Heart right ventricle (tissue), 16 donors: Measurements from ENCODE around the gene HK1. TPM values are rescaled to one million over a fixed set of nuclear protein-coding genes. Genes with fewer than 3 reads are reported as not detected.

Experiments used
- ATAC-seq, 8 donors: fragments of 200-7000 bp; cut with Tn5 transposase; one replicate each; pipeline ENCODE4 v1.9.1; 2020; ENCODE audit warnings: mild to moderate bottlenecking in 8 of 8, moderate library complexity in 8 of 8, moderate number of reproducible peaks in 1 of 8
- DNase-seq, 2 donors: peaks; one replicate each; pipeline ENCODE4 v3.0.0-alpha.2; 2020
- H3K27ac ChIP-seq, 10 donors: fragments of 200-600 bp; sonication (generic) in 2 of 10; one replicate each; pipeline versions ENCODE4 v1.5.0 to v1.8.0; 2020 to 2022; ENCODE audit warnings: mild to moderate bottlenecking in 3 of 10
- H3K27me3 ChIP-seq, 7 donors: fragments of 200-600 bp; one replicate each; pipeline ENCODE4 v1.8.0; 2021 to 2022; ENCODE audit warnings: mild to moderate bottlenecking in 2 of 7
- H3K36me3 ChIP-seq, 9 donors: fragments of 200-600 bp; sonication (generic) in 1 of 9; one replicate each; pipeline versions ENCODE4 v1.5.0 to v1.8.0; 2020 to 2022; ENCODE audit warnings: mild to moderate bottlenecking in 2 of 9
- H3K4me1 ChIP-seq, 9 donors: fragments of 200-600 bp; sonication (generic) in 1 of 9; one replicate each; pipeline versions ENCODE4 v1.5.0 to v1.8.0; 2020 to 2022; ENCODE audit warnings: mild to moderate bottlenecking in 4 of 9
- H3K4me3 ChIP-seq, 10 donors: fragments of 200-600 bp; sonication (generic) in 2 of 10; one replicate each; pipeline versions ENCODE4 v1.5.0 to v1.8.0; 2020 to 2022; ENCODE audit warnings: mild to moderate bottlenecking in 7 of 10, moderate library complexity in 2 of 10
- H3K9me3 ChIP-seq, 11 donors: fragments of 200-600 bp in 10 of 11; sonication (generic) in 2 of 11; one replicate each; pipeline versions ENCODE4 v1.5.0 to v1.8.0; 2013 to 2022; ENCODE audit warnings: mild to moderate bottlenecking in 2 of 11, control low read depth in 1 of 11, moderate library complexity in 1 of 11
- CTCF ChIP-seq, 9 donors: fragments of 200-600 bp; sonication (generic) in 2 of 9; IDR thresholded peaks; one replicate each; pipeline versions ENCODE4 v1.5.0 to v1.8.0; 2021 to 2022; ENCODE audit warnings: antibody characterized with exemption in 9 of 9, mild to moderate bottlenecking in 5 of 9, moderate library complexity in 1 of 9
- WGBS, 2 donors: extraction: QIAGEN DNeasy Blood & Tissue Kit; methylation state at CpG; one replicate each; pipeline ENCODE4 v1.1.7; 2013; ENCODE audit warnings: inconsistent platforms in 1 of 2; 5-methylcytosine and 5-hydroxymethylcytosine counted together
- intact Hi-C, 10 donors: fragments of 100-400 bp; cut with DNase I; formaldehyde crosslinking; loops; one replicate each; pipeline versions ENCODE4 v1.11.1 to v1.14.2; 2022
- polyA plus RNA-seq, 2 donors: library from polyadenylated mRNA; stranded (reverse); fragments of 200-250 nt; gene quantifications; one replicate each; pipeline ENCODE4 v1.2.3, GENCODE V29; 2013
- total RNA-seq, 10 donors: library from RNA; stranded (reverse); fragmentation: NEBNext Ultra II Directional in 3 of 10; extraction: Animal tissue kit (Norgen Biotek cat#: 25700) in 3 of 10; gene quantifications; one replicate each; pipeline versions ENCODE4 v1.2.1 to v1.2.4, GENCODE V29; 2021 to 2023
- donor health status: Arrhythmogenic right ventricular cardiomyopathy.
- donor health status: ischemic (EF 13 %, LVEDD 7.1; RV severe dilation, severe dysfunction).
- donor health status: healthy with polysubstance abuse.
- donor health status: DM: no; HTN: yes; CAD: no.
- donor health status: DM: no; HTN: no; CAD: no.
- donor health status: ischemic (EF 25% LVEDD 6.9; RV normal size, moderate dysfunction).
- donor health status: ischemic (EF 25% LVEDD 5.7; RV mildly dilated, moderate dysfunction).
- donor health status: healthy.
- donor health status: DM: yes; HTN: yes; CAD: no.
- donor health status: Ischemic cardiomyopathy.
- donor health status: ischemic (EF 35%, LVEDD 5.7; RV mildly dilated, moderate dysfunction).
- donor health status: nonischemic (EF 11% LVEDD 7.7; RV severe dilation, severe dysfunction).
- donor health status: DM: yes; HTN: yes; CAD: no.
- donor health status: PGD.
- donor health status: ischemic (EF 29% LVEDD 5.4; RV normal size, mild dysfunction).
- donor health status: nonischemic (EF 23%, LVEDD 6.1; RV moderate dilation, normal function).

The HK1 gene
- total and polyA plus RNA-seq, 12 donors = 51.9 to 322 (median 233) TPM

GRCh38 chr10:69364232-69364940 is 86.1 kb downstream of the HK1 start:
- peak in 1 of 9 donors; percentile 15 for TF ChIP-seq CTCF (IDR thresholded peaks at IDR 0.05)
- Histone ChIP-seq H3K36me3 (peaks cover 0 to 93% (median 41%) of the 10 kb centered on the region in 9 donors), H3K4me3 (no peak overlapping the region), H3K4me1 (peaks cover 37 to 67% (median 49%) of the 10 kb centered on the region in 9 donors), H3K27ac (peak overlapping the region in 2 of 10 donors; percentile 59 to 83), H3K9me3 (no peaks in the 10 kb centered on the region), H3K27me3 (no peaks in the 10 kb centered on the region)
- ATAC-seq = no peak
- WGBS, 2 donors = 92 to 94% methylated on average over 9 of the region's 9 CpGs
- intact Hi-C loops = loop anchor here in 4 of 10 donors (5.0 kb wide), 3 partner anchors 37 to 47 kb away; no protein-coding TSS in a partner anchor
- no peak for DNase-seq

- DNase-seq = no peak
- peaks cover 17 to 44% (median 26%) of the 10 kb centered on the region in 9 donors for H3K4me1 ChIP-seq
- no peak for ATAC-seq
- no peak for TF ChIP-seq CTCF (IDR thresholded peaks at IDR 0.05)
- no peak overlapping the region for H3K4me3 ChIP-seq
- H3K27ac ChIP-seq = no peak overlapping the region
- H3K36me3 ChIP-seq = peaks cover 0 to 97% (median 48%) of the 10 kb centered on the region in 9 donors
- H3K27me3 ChIP-seq = no peaks in the 10 kb centered on the region
- H3K9me3 ChIP-seq = no peaks in the 10 kb centered on the region
- intact Hi-C loops = no loop called here
- WGBS, 2 donors = 92 to 96% methylated on average over 5 of the region's 5 CpGs
These were observed 88.4 kb downstream of the HK1 start for GRCh38 chr10:69366738-69367137.

- H3K27ac ChIP-seq = no peak overlapping the region
- no peaks in the 10 kb centered on the region for H3K9me3 ChIP-seq
- peaks cover 0 to 99% (median 49%) of the 10 kb centered on the region in 9 donors for H3K36me3 ChIP-seq
- no peak for DNase-seq
- no peaks in the 10 kb centered on the region for H3K27me3 ChIP-seq
- ATAC-seq = no peak
- intact Hi-C loops = no loop called here
- no peak overlapping the region for H3K4me3 ChIP-seq
- no peak for TF ChIP-seq CTCF (IDR thresholded peaks at IDR 0.05)
- peaks cover 11 to 36% (median 18%) of the 10 kb centered on the region in 9 donors for H3K4me1 ChIP-seq
- WGBS, 2 donors = 70 to 71% methylated on average over 4 of the region's 4 CpGs
These were observed 89.2 kb downstream of the HK1 start for GRCh38 chr10:69367469-69367868.

- TF ChIP-seq CTCF (IDR thresholded peaks at IDR 0.05) = no peak
- peaks cover 0 to 100% (median 35%) of the 10 kb centered on the region in 9 donors for H3K36me3 ChIP-seq
- intact Hi-C loops = loop anchor here in 2 of 10 donors (10.0 kb wide), 2 partner anchors 48 to 58 kb away; no protein-coding TSS in a partner anchor
- H3K9me3 ChIP-seq = no peaks in the 10 kb centered on the region
- peak in 1 of 8 donors; percentile 28 for ATAC-seq
- WGBS, 2 donors = 74 to 82% methylated on average over 9 of the region's 9 CpGs
- no peak overlapping the region for H3K4me3 ChIP-seq
- H3K27ac ChIP-seq = peak overlapping the region in 1 of 10 donors; percentile 19
- peaks cover 19 to 35% (median 28%) of the 10 kb centered on the region in 9 donors for H3K4me1 ChIP-seq
- DNase-seq = no peak
- no peaks in the 10 kb centered on the region for H3K27me3 ChIP-seq
These were observed 94.1 kb downstream of the HK1 start for GRCh38 chr10:69372126-69372980.
